ENCODE data around the gene TANGO6. TPM values are rescaled to one million over a fixed set of nuclear protein-coding genes. Genes with fewer than 3 reads are reported as not detected.

Gene TANGO6
- total RNA-seq, 1 experiment from 2014 or later = 21.8 TPM

GRCh38 chr16:68999114-68999513, 155.8 kb downstream of the TANGO6 start:
- no peaks in the 10 kb centered on the region for H4K20me1 ChIP-seq (ENCODE audit: insufficient read depth, low read depth, low read length)
- H3K9ac ChIP-seq (ENCODE audit: low read length) = no peak overlapping the region
- no peaks in the 10 kb centered on the region for H3K79me2 ChIP-seq (ENCODE audit: low read length)
- H3K4me1 ChIP-seq (ENCODE audit: low read length) = peaks cover 8% of the 10 kb centered on the region
- H3K27me3 ChIP-seq (ENCODE audit: low read length) = no peaks in the 10 kb centered on the region
- no peak overlapping the region for H3K27ac ChIP-seq (ENCODE audit: low read length)
- no peaks in the 10 kb centered on the region for H3K36me3 ChIP-seq (ENCODE audit: insufficient read depth, low read length)
- H3K4me2 ChIP-seq (ENCODE audit: low read depth, low read length, poor library complexity, severe bottlenecking) = no peak overlapping the region
- H2AFZ ChIP-seq (ENCODE audit: low read length) = no peak overlapping the region
- no peak overlapping the region for H3K4me3 ChIP-seq (ENCODE audit: low read length)
- H3K9me2 ChIP-seq (replicated peaks; ENCODE audit: insufficient read depth, low read length) = no peaks in the 10 kb centered on the region
- H3K9me3 ChIP-seq (ENCODE audit: low read length) = peaks cover 10% of the 10 kb centered on the region; the same call in 1 of the 2 replicates
- peak; percentile 15 for DNase-seq

DNA sequence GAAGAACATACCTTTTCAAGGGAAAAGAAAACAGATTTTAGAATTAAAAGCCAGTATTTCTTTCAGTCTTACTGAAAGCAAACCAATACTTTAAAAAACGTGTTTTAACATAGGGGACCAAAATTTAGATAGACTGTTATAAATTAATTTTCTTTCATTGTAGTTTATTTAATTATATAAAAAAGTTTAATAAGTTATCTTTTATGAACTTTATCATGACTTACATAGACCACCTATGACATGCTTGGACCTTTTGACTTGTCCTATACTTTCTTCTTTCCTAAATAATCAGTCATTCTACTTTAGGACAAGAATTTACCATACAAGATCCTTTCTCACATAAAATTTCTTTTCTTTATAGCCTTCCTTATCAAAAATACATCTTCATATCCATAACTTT, 160.2 kb downstream of the TANGO6 start:
- Histone ChIP-seq H3K36me3 (ENCODE audit: insufficient read depth, low read length) (no peaks in the 10 kb centered on the region), H3K9ac (ENCODE audit: low read length) (no peak overlapping the region), H3K9me2 (replicated peaks; ENCODE audit: insufficient read depth, low read length) (no peaks in the 10 kb centered on the region), H3K4me3 (ENCODE audit: low read length) (no peak overlapping the region), H3K4me1 (ENCODE audit: low read length) (peaks cover 6% of the 10 kb centered on the region), H3K9me3 (ENCODE audit: low read length) (peaks cover 10% of the 10 kb centered on the region; the same call in 1 of the 2 replicates), H2AFZ (ENCODE audit: low read length) (no peak overlapping the region), H3K79me2 (ENCODE audit: low read length) (no peaks in the 10 kb centered on the region), H4K20me1 (ENCODE audit: insufficient read depth, low read depth, low read length) (no peaks in the 10 kb centered on the region), H3K27ac (ENCODE audit: low read length) (no peak overlapping the region), H3K27me3 (ENCODE audit: low read length) (no peaks in the 10 kb centered on the region), H3K4me2 (ENCODE audit: low read depth, low read length, poor library complexity, severe bottlenecking) (no peak overlapping the region)
- DNase-seq = peak; percentile 50

DNA sequence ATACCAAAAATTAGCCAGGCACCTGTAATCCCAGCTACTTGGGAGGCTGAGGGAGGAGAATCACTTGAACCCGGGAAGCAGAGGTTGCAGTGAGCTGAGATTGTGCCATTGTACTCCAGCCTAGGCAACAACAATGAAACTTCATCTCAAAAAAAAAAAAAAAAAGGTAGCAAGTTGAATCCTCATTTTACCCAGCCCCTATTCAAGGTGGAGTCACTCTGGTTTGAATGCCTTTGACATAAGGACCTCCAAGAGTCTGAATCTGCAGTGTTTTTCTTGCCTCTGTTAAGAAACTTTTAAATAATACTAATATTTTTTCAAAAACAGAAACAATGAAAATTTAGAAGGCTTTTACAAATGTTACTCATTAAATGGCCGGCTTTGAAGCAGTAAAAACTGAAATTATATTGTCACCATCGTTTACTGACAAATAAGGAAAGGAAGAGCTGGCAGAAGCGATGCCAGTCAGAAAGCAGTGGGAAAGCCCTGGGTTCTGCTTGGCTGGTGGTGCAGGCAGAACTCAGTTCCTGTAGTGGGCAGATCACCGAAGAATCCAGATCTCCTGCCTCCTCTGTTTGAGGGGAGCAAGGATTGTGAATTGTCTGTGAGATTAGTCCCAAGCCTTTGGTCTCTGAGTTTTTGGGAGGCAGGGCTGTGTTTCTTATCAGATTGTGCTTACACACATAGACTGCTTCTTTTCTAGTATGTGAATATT, 162.5 kb downstream of the TANGO6 start:
- DNase-seq = no peak
- H3K27me3 ChIP-seq (ENCODE audit: low read length) = no peaks in the 10 kb centered on the region
- H3K9me3 ChIP-seq (ENCODE audit: low read length) = peaks cover 10% of the 10 kb centered on the region; the same call in 1 of the 2 replicates
- H4K20me1 ChIP-seq (ENCODE audit: insufficient read depth, low read depth, low read length) = no peaks in the 10 kb centered on the region
- H3K36me3 ChIP-seq (ENCODE audit: insufficient read depth, low read length) = no peaks in the 10 kb centered on the region
- no peak overlapping the region for H3K9ac ChIP-seq (ENCODE audit: low read length)
- H3K79me2 ChIP-seq (ENCODE audit: low read length) = no peaks in the 10 kb centered on the region
- no peak overlapping the region for H2AFZ ChIP-seq (ENCODE audit: low read length)
- no peak overlapping the region for H3K27ac ChIP-seq (ENCODE audit: low read length)
- H3K9me2 ChIP-seq (replicated peaks; ENCODE audit: insufficient read depth, low read length) = no peaks in the 10 kb centered on the region
- no peak overlapping the region for H3K4me3 ChIP-seq (ENCODE audit: low read length)
- H3K4me1 ChIP-seq (ENCODE audit: low read length) = peaks cover 6% of the 10 kb centered on the region
- peak overlapping the region; percentile 28 for H3K4me2 ChIP-seq (ENCODE audit: low read depth, low read length, poor library complexity, severe bottlenecking)

GRCh38 chr16:69012906-69013305, 169.6 kb downstream of the TANGO6 start:
- Histone ChIP-seq H3K9me3 (ENCODE audit: low read length) (no peaks in the 10 kb centered on the region), H3K9ac (ENCODE audit: low read length) (no peak overlapping the region), H3K4me3 (ENCODE audit: low read length) (no peak overlapping the region), H3K27me3 (ENCODE audit: low read length) (no peaks in the 10 kb centered on the region), H3K4me1 (ENCODE audit: low read length) (no peaks in the 10 kb centered on the region), H3K4me2 (ENCODE audit: low read depth, low read length, poor library complexity, severe bottlenecking) (no peak overlapping the region), H3K79me2 (ENCODE audit: low read length) (no peaks in the 10 kb centered on the region), H3K36me3 (ENCODE audit: insufficient read depth, low read length) (no peaks in the 10 kb centered on the region), H4K20me1 (ENCODE audit: insufficient read depth, low read depth, low read length) (no peaks in the 10 kb centered on the region), H3K9me2 (replicated peaks; ENCODE audit: insufficient read depth, low read length) (no peaks in the 10 kb centered on the region), H2AFZ (ENCODE audit: low read length) (no peak overlapping the region), H3K27ac (ENCODE audit: low read length) (no peak overlapping the region)
- no peak for DNase-seq

DNA sequence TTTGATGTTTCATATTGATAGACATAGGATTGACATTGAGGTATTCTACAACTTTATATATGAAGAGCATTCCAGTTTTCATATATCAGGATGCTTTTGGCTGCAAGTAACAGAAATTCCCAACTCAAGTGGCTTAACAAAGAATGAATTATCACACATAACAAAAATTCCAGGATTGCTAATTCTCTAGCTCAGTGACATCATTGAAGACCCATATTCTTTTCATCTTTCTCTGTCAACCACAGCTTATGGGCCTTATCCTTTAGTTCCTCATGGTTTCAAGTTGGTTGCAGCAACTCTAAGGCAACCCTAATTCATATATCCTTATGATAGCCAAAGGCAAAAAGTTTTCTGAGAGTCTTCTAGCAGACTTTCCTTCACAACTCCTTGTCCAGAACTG, 170.7 kb downstream of the TANGO6 start:
- Histone ChIP-seq H2AFZ (ENCODE audit: low read length) (no peak overlapping the region), H4K20me1 (ENCODE audit: insufficient read depth, low read depth, low read length) (no peaks in the 10 kb centered on the region), H3K27me3 (ENCODE audit: low read length) (no peaks in the 10 kb centered on the region), H3K4me2 (ENCODE audit: low read depth, low read length, poor library complexity, severe bottlenecking) (no peak overlapping the region), H3K9ac (ENCODE audit: low read length) (no peak overlapping the region), H3K9me2 (replicated peaks; ENCODE audit: insufficient read depth, low read length) (no peaks in the 10 kb centered on the region), H3K36me3 (ENCODE audit: insufficient read depth, low read length) (no peaks in the 10 kb centered on the region), H3K9me3 (ENCODE audit: low read length) (no peaks in the 10 kb centered on the region), H3K27ac (ENCODE audit: low read length) (no peak overlapping the region), H3K4me1 (ENCODE audit: low read length) (no peaks in the 10 kb centered on the region), H3K4me3 (ENCODE audit: low read length) (no peak overlapping the region), H3K79me2 (ENCODE audit: low read length) (no peaks in the 10 kb centered on the region)
- no peak for DNase-seq

GRCh38 chr16:69014811-69015210, 171.5 kb downstream of the TANGO6 start:
- H3K4me1 ChIP-seq (ENCODE audit: low read length) = no peaks in the 10 kb centered on the region
- no peak overlapping the region for H3K9ac ChIP-seq (ENCODE audit: low read length)

DNA sequence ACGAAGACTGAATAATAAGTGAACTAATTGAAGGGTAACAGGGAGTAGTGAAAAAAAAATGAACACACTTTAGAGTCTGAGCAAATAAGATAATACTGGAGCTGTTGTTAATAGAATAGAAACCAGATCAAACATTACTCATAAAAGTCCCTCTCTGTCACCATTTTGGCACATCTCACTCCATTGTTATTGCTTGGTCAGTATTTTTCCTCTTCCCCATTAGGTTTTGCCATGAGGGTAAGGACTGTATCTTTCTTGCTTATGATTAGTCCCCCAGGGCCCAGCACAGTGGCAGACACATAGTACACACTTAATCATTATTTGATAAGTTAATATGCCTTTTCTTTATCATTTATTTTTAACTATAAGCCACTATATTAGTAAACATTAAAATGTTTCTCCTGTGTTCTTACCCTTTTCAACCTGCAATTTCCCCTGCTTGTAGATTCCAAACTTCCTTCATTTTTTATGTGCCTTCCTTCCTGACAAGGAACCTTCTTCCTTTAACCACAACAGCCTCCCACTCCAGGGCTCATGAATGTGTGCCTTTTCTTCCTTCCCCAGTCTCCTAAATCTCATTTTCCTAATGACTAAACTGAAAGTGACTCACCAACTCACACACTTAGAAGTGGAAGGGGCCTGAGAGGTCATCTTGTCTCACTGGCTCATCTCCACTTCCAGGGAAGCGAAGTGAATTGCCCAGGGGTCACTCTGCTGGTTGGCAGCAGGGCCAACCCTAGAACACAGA, 173.9 kb downstream of the TANGO6 start:
- Histone ChIP-seq H3K9ac (ENCODE audit: low read length) (no peak overlapping the region), H3K9me3 (ENCODE audit: low read length) (no peaks in the 10 kb centered on the region), H3K4me3 (ENCODE audit: low read length) (no peak overlapping the region), H4K20me1 (ENCODE audit: insufficient read depth, low read depth, low read length) (no peaks in the 10 kb centered on the region), H3K4me2 (ENCODE audit: low read depth, low read length, poor library complexity, severe bottlenecking) (no peak overlapping the region), H3K27ac (ENCODE audit: low read length) (no peak overlapping the region), H3K36me3 (ENCODE audit: insufficient read depth, low read length) (no peaks in the 10 kb centered on the region), H3K4me1 (ENCODE audit: low read length) (no peaks in the 10 kb centered on the region), H3K9me2 (replicated peaks; ENCODE audit: insufficient read depth, low read length) (no peaks in the 10 kb centered on the region), H2AFZ (ENCODE audit: low read length) (no peak overlapping the region), H3K27me3 (ENCODE audit: low read length) (no peaks in the 10 kb centered on the region), H3K79me2 (ENCODE audit: low read length) (no peaks in the 10 kb centered on the region)
- no peak for DNase-seq

More at GRCh38 chr16:69014811-69015210, 171.5 kb downstream of the TANGO6 start:
- H3K27ac ChIP-seq (ENCODE audit: low read length) = no peak overlapping the region
- no peaks in the 10 kb centered on the region for H3K27me3 ChIP-seq (ENCODE audit: low read length)
- H3K9me3 ChIP-seq (ENCODE audit: low read length) = no peaks in the 10 kb centered on the region
- H3K4me3 ChIP-seq (ENCODE audit: low read length) = no peak overlapping the region
- no peaks in the 10 kb centered on the region for H4K20me1 ChIP-seq (ENCODE audit: insufficient read depth, low read depth, low read length)
- no peaks in the 10 kb centered on the region for H3K79me2 ChIP-seq (ENCODE audit: low read length)
- DNase-seq = no peak
- no peaks in the 10 kb centered on the region for H3K9me2 ChIP-seq (replicated peaks; ENCODE audit: insufficient read depth, low read length)
- no peak overlapping the region for H3K4me2 ChIP-seq (ENCODE audit: low read depth, low read length, poor library complexity, severe bottlenecking)
- H3K36me3 ChIP-seq (ENCODE audit: insufficient read depth, low read length) = no peaks in the 10 kb centered on the region
- no peak overlapping the region for H2AFZ ChIP-seq (ENCODE audit: low read length)

DNA sequence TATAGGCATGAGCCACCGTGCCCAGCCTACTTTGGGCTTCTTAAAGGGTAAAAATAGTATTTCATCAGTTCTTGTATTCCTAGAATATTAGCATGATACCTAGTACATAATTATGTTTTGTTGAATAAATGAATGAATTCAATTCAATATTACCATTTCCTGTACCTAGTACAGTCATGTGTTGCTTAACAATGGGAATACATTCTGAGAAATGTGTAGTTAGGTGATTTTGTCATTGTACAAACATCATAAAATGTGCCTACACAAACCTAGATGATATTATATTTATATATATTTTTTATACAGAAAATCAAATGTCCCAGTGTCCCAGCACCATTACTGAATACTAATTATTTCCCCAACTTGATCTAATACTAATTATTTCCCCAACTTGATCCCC, 176.5 kb downstream of the TANGO6 start:
- H3K4me2 ChIP-seq (ENCODE audit: low read depth, low read length, poor library complexity, severe bottlenecking) = no peak overlapping the region
- no peaks in the 10 kb centered on the region for H3K9me3 ChIP-seq (ENCODE audit: low read length)
- no peaks in the 10 kb centered on the region for H3K79me2 ChIP-seq (ENCODE audit: low read length)

More for the DNA sequence above, 176.5 kb downstream of the TANGO6 start:
- Histone ChIP-seq H3K27me3 (ENCODE audit: low read length) (no peaks in the 10 kb centered on the region), H3K36me3 (ENCODE audit: insufficient read depth, low read length) (no peaks in the 10 kb centered on the region), H3K9me2 (replicated peaks; ENCODE audit: insufficient read depth, low read length) (no peaks in the 10 kb centered on the region), H3K9ac (ENCODE audit: low read length) (no peak overlapping the region), H4K20me1 (ENCODE audit: insufficient read depth, low read depth, low read length) (no peaks in the 10 kb centered on the region), H3K27ac (ENCODE audit: low read length) (no peak overlapping the region), H2AFZ (ENCODE audit: low read length) (no peak overlapping the region), H3K4me3 (ENCODE audit: low read length) (no peak overlapping the region), H3K4me1 (ENCODE audit: low read length) (no peaks in the 10 kb centered on the region)
- DNase-seq = no peak

Measured in Karpas-422 (cell line).